GM21367 (cell line): ENCODE measurements around the gene STUM.
"Not testable (repeated sequence)": the region's sequence is repeated elsewhere in the genome, so short reads cannot be mapped to it uniquely, and the experiment has no call there.

ENCODE experiments used
- ATAC-seq: cut with Tn5 transposase; IDR thresholded peaks from one replicate; pipeline ENCODE4 v1.9.1; 2021; ENCODE audit not compliant: unreplicated experiment

Gene STUM

DNA sequence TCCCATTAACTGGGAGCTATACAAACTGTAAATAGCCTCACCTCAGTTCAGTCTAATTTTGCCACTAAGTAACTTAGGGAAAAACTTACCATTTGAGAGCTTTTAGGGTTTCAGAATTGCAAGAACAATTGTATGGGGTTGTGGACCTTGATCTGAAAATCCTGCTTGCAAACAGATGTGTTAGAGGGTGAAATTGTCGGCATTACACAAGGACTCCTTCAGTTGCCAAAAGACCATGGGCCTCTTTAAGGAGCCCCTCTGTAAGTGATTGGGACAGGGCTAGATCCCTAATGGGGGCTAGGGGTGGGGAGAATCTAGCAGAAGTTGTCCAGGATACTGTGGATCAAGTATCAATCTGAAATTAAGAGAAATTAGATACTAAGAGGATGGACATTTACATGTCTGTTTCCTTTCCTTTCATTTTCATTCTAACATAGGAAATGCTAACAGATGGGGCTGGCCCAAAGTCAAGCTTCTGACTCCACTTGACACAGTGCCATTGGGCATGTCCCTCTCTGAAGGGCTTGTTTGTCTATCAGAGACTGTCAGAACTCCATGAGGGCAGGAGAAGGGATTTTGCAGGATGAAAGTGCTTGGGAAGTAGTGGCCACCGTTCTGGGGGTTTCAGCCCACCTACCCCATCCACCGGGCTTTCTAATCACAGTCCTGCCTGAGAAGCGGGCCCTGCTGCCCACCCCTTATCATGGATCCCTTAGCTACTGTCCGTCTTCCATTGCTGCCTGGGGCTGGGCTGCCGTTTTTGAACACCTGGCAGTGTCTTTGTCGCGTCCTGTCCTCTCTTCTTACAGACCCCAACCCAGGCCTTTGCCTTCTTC is 54.7 kb downstream of the STUM start:
- no peak for ATAC-seq

- no peak for ATAC-seq
These were observed 55.4 kb downstream of the STUM start for GRCh38 chr1:226603858-226604559.

DNA sequence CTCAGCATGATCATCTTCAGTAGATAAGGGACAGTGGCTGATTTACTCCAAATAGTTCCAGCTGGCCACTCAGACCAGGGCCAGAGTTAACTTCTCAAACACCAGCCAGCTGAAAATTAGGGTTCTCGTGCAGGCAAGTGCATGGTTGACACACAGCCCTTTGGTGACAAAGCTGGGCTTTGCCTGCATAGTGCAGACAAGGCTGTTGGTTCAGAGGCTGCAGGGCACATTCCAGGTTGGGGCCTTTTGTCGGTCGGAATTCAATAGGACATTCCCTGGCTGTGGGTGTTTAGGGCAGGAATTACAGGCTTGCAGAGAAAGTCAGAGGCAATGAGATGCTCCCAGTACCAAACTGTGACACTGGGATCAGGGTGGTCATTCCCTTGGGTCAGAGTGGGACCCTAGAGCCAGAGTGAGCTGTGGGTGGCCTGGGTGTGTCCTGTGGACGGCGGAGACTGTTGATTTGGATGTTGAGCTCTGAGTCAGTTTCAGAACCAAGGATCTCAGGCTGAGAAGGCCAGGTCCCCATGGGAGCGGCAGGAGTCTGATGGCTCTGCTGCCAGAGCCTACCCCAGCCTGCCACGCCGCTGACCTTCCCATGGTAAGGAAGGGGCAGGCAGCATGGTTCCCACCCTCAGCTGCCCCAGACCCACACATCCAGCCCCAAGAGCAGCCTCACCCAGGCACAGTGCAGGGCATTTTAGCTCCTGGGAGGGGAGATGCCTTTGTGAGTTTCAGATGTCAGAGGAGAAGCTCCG is 56.2 kb downstream of the STUM start:
- no peak for ATAC-seq

DNA sequence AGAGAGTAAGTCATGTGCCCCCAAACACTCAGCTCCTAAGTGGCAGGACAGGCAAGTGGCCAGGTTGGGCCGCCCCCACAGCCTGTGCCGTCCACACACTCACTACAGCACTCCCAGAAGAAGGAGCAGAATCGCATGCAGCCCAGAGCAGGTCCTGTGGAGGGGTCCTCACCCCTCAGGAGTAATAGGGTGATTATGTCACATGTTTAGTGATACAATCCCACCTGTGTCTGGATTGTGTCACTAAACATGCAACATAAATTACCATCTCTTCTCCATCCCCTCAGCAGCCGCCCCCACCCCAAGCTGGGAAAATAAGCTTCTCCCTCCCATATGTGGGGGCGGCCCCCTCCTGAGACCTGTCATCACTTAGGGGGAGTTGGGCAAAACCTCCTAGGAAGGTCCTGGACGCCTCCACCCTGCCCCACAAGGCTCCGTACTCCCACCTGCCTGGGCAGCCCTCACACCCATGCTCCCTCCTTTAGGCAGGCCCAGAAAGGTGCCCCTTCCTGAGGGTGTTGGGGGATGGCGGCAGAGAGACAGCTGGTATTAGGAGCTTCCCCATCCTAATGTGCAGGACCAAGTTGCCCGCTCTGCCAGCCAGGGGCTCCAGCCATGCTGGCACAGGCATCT is 56.9 kb downstream of the STUM start:
- ATAC-seq, result no peak

- no peak for ATAC-seq
These were observed 58.0 kb downstream of the STUM start for GRCh38 chr1:226606311-226607267.

GRCh38 chr1:226607268-226607660 is 58.7 kb downstream of the STUM start:
- ATAC-seq, result no peak

DNA sequence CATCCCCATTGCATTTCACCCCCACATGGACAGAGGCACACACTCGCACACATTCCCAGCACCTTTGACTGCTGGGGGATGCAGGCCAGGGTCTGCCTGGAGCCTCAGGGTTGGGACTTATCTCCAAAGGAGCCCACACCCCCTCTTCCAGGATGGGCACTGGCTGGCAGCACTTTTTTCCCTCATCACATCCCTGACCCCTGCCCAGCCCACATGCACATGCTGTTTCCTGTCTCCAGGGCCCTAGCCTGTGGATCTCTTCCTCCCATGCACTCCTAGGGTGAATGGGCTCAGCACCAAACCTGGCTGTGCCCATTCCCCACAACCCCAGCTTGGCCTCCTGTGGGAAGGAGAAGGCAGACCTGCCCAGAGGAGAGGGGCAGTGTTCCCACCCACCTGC is 59.3 kb downstream of the STUM start:
- no peak for ATAC-seq

DNA sequence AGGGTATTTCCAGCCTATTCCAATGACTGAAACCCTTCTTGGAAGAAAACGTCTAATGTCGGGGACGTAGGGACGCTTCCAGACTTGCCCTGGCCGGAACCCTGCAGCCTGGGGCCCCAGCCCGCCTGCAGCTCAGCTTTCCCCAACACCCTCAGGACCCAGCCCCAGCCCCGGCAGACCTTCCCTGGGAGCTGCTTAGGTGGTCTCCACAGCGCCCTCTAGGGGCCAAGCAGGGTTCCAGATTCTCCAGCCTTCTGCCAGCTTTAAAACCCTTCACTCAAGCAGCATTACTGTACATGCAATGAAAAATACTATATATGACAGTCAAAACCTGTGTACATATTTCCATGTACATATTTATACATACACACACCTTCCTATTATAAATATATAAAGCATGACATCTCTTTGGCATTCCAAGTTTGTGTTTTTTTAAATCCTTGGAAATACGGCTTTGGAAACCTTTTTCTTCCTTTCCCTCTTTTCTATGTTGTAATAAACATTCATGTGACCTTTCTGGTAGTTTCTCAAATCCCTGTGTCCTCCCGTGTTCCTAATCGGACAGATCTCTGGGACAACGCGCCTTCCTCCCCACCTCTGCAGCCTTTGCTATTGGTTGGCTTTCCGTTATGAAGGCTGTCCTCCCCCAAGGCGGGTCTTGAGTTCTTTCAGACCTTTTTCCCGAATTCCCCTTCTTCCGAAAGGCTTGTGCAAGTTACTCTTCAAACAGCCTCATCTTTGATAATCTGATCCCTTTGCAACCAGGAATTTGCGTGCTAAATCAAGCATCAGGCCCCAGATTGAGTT is 60.3 kb downstream of the STUM start:
- ATAC-seq, result no peak

DNA sequence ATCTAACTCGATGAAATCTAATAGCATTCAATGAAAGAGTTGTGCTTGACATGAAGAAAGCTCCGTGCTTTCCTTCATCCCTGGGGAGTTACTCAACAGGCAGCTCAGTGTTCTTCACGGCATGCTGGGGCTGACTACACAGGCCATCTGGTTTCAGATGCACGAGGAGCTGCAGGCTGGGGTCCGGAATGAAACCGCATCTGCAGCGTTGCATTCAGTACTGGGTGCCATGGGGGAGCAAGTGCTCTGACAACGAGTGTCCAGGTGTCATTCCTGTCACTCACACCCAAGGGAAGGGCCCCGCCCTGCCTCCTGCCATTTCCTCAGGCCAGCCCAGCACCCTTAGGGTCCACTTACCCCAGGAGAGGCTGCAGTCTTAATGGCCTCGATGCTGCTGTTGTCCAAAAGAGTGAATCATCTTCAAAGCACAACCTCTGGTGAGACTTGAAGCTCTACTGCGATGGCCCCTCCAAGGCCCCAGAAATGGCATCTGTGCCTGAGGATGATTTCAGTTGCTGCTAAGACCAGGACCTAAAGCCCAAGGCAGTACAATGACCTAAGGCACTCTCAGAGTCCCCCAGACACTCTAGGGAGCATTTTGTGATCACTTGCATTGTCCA is 61.4 kb downstream of the STUM start:
- ATAC-seq, result no peak

DNA sequence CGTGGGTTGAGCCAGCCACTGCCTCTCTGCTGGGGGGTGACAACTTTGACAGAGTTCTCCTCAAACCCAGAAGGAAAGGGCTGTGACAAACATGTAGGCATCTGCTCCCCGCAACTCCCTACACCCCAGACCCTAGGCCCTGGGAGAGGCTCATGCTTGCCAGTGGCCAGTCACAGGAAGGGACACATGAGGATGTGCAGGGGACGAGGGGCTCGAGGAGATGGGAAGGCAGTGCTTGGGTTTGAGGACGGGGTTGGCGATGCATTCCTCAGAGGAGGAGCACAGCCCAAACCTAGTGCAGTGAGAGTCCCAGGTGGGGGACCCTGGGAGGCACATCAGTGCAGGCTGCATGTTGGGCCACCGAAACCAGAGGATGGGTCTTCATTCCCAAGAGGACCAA is 62.1 kb downstream of the STUM start:
- no peak for ATAC-seq

DNA sequence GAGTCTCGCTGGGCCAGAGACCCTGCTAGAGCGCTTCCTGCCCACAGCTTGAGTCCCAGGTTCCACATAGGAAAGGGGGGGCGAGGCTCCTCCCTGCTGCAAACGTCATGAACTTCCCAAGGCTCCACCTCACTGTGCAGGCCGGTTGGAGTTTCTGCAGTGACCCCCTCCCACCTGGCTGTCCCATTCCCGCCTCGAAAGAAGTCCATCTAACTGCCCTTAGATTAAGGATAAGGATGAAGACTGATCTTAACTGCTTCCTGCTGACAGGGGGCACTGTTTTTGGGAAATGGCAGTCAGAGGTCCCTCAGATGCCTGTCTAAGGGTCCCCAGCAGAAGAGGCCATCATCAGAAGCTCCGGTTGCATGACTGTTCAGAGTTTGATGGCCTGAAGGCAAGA is 62.7 kb downstream of the STUM start:
- no peak for ATAC-seq

GRCh38 chr1:226611980-226612379 is 63.4 kb downstream of the STUM start:
- not testable (repeated sequence) for ATAC-seq

DNA sequence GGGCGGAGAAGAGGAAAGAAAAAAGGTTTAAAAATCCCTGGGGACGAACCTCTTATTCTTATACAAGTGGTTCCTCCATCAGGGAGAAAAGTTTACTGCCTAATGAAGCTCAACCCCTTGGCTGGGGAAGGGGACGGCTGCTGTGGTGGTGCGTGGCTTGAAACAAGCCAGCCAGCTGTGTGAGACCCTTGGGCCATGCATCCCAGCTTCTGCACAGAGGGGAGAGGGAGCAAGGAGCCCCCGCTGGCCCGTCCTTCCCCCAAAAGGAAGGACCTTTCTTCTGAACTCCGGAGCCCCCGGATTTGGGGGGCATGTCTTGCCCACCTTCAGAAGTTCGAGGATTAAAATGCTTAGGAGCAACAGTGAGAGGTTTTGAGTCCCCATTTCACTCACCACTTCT is 67.3 kb downstream of the STUM start:
- ATAC-seq, result no peak

GRCh38 chr1:226616636-226617035 is 68.1 kb downstream of the STUM start:
- no peak for ATAC-seq

- ATAC-seq, result no peak
These were observed 68.5 kb downstream of the STUM start for GRCh38 chr1:226617109-226617508.

- ATAC-seq, result not testable (repeated sequence)
These were observed 69.2 kb downstream of the STUM start for GRCh38 chr1:226617719-226618118.

DNA sequence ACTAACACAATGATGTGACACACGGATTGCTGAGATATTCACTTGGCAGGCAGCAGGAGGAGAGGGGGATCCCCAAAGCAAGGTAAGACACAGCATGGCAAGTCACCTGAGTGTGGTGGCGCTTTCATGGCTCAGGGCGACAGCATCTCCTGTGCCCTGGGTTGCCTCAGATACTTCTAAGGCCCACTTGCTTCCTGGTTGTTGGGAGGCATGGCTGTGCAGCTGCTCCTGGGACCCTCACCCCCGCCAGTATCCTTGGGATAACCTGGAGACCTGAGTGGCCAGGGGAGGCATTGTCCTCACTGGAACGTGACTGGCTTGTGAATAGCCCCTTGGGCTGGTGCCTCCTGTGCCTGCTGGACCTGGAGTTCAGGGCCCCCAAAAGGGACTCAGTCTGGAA is 69.8 kb downstream of the STUM start:
- no peak for ATAC-seq

DNA sequence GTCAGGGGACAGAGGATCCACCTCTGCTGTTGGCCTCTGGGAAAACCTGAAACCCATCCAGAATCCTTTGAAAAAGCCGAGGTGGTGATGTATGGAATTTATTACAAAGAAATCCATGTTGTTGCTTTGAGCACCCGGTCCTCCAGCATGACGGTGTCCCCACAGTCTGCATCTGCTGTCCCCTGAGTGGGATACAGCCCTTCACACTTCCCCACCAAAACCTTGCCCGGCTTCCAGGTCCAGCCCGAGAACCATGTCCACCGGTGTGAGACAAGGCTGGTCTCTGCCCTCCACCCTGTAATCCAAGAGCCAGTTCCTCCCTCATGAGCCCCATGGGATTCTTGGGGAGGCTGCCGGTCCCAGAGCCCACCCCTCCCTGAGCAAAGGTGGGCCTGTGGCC is 70.5 kb downstream of the STUM start:
- no peak for ATAC-seq

GRCh38 chr1:226622012-226622411 is 73.4 kb downstream of the STUM start:
- no peak for ATAC-seq
